Measurements from ENCODE around the gene IGF1R.
"Not testable (repeated sequence)": the region's sequence is repeated elsewhere in the genome, so short reads cannot be mapped to it uniquely, and the experiment has no call there.

Gene IGF1R

GRCh38 chr15:98998279-98998678, 349.9 kb downstream of the IGF1R start:
- DNase-seq (ENCODE audit: low spot score) = no peak

GRCh38 chr15:98999233-98999632, 350.9 kb downstream of the IGF1R start:
- DNase-seq (ENCODE audit: low spot score) = no peak

GRCh38 chr15:99002226-99002625, 353.9 kb downstream of the IGF1R start:
- DNase-seq (ENCODE audit: low spot score) = no peak

- DNase-seq (ENCODE audit: low spot score) = not testable (repeated sequence)
Observed at GRCh38 chr15:99003317-99003716, 355.0 kb downstream of the IGF1R start.

GRCh38 chr15:99004998-99005974, 356.9 kb downstream of the IGF1R start:
- DNase-seq (ENCODE audit: low spot score) = not testable (repeated sequence)

- DNase-seq (ENCODE audit: low spot score) = no peak
Observed at GRCh38 chr15:99006146-99006545, 357.8 kb downstream of the IGF1R start.

- no peak for DNase-seq (ENCODE audit: low spot score)
Observed at GRCh38 chr15:99006904-99007495, 358.7 kb downstream of the IGF1R start.

- DNase-seq (ENCODE audit: low spot score) = no peak
Observed at GRCh38 chr15:99009741-99010330, 361.5 kb downstream of the IGF1R start.

- no peak for DNase-seq (ENCODE audit: low spot score)
Observed at GRCh38 chr15:99010768-99011167, 362.4 kb downstream of the IGF1R start.
